GM12872 (cell line): ENCODE data around the gene ABTB2.

Experiments
- CTCF ChIP-seq: IDR thresholded peaks from 3 replicates; pipeline ENCODE4 v1.5.1; 2011; ENCODE audit warnings: low read depth, mild to moderate bottlenecking, low read length, moderate library complexity; ENCODE audit not compliant: insufficient read depth

ABTB2 gene

DNA sequence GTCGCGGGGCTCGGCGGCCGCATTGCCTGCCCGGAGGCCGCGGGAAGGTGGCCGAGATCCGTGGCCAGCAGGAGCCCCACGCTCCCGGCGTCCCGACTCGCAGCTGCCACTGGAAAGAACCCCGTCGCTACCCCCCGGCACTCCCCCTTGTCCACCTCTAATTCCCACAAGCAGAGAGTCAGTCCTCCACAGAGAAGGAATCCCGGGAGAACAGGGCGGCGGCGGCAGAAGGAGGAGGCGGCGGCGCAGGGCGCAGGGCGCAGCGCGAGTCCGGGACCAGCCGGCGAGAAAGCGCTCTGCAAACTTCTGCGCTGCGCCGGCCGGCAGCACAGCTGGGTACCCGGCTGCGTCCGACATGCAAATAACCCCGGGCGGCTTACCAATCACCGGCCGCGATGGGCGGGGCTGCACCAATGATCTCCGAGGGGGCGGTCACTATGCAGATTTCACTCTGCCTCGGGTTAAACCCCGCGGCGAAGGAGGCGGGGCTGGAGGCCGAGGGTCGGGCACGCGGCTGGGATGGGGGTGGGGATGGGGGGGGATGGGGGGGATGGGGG lies at the start of gene ABTB2:
TSS of gene ABTB2 (minus strand) at position 310 of the 557 bp plus-strand sequence.
- TF ChIP-seq CTCF, result no peak

GRCh38 chr11:34407121-34407813 lies 49.5 kb upstream of the ABTB2 start:
- TF ChIP-seq CTCF, result no peak

DNA sequence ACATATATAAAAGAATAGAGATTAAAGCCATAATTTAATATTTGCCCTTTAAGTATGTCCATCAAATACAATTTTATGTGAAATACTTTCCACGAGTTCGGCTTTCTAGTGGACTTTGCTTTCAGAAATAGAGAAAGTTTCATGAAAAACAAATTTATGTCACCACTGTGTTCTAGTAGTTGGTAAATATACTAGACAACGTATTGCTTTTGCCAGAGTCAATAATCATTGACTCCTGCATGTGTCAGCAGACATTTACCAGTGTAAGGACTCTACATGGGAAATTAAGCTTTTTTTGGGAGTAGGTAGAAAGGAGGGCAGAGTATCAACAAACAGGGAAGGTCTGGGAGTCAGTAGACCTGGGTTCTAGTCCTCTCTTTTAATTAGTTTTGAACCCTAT lies 48.6 kb upstream of the ABTB2 start:
- TF ChIP-seq CTCF, result no peak

DNA sequence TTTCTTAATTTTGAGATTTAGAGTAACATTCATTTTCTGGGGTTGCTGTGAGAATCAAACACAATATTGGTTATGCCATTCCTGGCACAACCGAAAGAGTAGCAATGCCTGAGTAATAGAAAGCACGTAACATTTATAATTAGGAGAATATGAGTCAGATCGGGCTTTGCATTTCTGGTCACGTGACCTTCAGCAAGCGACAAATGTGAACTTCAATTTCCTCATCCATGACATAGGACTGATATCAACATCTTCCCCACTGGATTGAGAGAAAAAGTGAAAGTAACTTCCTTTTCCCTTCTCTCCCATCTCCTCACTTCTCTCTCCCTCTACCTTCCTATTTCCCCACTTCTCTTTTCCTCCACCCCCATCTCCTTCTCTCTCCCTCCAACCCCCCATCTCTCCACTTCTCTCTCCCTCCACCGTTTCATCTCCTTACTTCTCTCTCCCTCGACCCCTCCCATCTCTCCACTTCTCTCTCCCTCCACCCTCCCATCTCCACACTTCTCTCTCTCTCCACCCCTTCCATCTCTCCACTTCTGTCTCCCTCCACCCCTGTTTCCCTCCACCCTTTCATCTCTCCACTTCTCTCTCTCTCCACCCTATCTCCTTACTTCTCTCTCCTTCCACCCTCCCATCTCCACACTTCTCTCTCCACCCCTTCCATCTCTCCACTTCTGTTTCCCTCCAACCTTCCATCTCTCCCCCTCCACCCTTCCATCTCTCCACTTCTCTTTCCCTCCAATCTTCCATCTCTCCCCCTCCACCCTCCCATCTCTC lies 47.5 kb upstream of the ABTB2 start:
- no peak for TF ChIP-seq CTCF

DNA sequence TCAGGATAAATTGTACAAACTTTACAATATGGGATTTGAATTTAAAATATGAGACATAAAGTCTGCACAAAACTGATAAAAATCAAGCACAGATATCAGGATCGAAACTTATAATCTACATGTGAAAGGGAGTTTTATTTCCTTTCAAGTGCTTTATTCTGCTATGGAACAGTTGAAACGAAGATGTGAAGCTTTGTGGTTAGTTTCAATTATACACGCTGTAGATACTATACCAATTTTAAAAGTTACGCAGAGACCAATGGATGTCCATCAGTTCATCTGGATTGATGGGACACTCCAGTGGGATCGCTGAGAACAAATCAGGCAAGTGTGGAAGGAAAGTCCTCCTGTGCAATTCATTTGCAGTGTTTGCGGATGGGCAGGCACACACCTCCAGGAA lies 46.5 kb upstream of the ABTB2 start:
- TF ChIP-seq CTCF, result no peak

DNA sequence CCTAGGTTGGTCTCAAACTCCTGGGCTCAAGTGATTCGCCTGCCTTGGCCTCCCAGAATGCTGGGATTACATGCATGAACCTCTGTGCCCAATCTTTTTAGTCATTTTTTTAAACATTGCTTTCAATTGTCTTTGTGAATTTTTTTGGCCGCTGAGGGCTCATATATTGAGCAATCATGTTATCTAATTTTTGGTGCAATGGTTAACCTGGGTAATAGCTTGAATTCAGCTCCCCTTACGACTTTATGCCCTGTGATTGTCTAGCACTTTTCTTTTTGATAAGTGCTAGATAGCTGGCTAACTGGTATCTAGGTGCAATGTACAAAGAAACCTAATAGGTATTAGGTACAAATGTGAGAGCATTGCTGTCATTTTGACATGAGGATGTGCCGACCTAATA lies 45.6 kb upstream of the ABTB2 start:
- TF ChIP-seq CTCF, result no peak

- no peak for TF ChIP-seq CTCF
Observed at GRCh38 chr11:34397811-34398210, 40.0 kb upstream of the ABTB2 start.
